Mucosa of descending colon (tissue), 3 donors: ENCODE data around the gene ABLIM2. TPM values are rescaled to one million over a fixed set of nuclear protein-coding genes. Genes with fewer than 3 reads are reported as not detected.

Source experiments
- ATAC-seq: fragments of 200-7000 bp; cut with Tn5 transposase; one replicate; pipeline ENCODE4 v1.9.1; 2020; ENCODE audit warnings: mild to moderate bottlenecking, moderate library complexity
- DNase-seq, 3 donors: peaks; one replicate each; pipeline ENCODE4 v3.0.0-alpha.2; 2020
- H3K36me3 ChIP-seq: fragments of 200-600 bp; one replicate; pipeline ENCODE4 v1.8.0; 2021; ENCODE audit warnings: low read depth, mild to moderate bottlenecking
- H3K4me1 ChIP-seq: fragments of 200-600 bp; one replicate; pipeline ENCODE4 v1.8.0; 2021; ENCODE audit warnings: low read depth, mild to moderate bottlenecking
- H3K4me3 ChIP-seq: fragments of 200-600 bp; one replicate; pipeline ENCODE4 v1.8.0; 2021; ENCODE audit warnings: mild to moderate bottlenecking
- H3K9me3 ChIP-seq: fragments of 200-600 bp; one replicate; pipeline ENCODE4 v1.8.0; 2021; ENCODE audit warnings: mild to moderate bottlenecking
- intact Hi-C, 2 donors: fragments of 100-400 bp; cut with DNase I in 1 of 2; cut with micrococcal nuclease in 1 of 2; formaldehyde crosslinking; loops; one replicate each; pipeline versions ENCODE4 v1.11.0 to v1.11.1; 2022; cut with DNase I, micrococcal nuclease
- total RNA-seq, 3 donors: library from RNA; stranded (reverse); fragmentation: NEBNext Ultra II Directional in 2 of 3; extraction: Animal tissue kit (Norgen Biotek cat#: 25700) in 2 of 3; gene quantifications; one replicate each; pipeline versions ENCODE4 v1.2.1 to v1.2.4, GENCODE V29; 2021 to 2023
- TF ChIP-seq, protein P1 (sequence below): fragments of 200-600 bp; IDR thresholded peaks from one replicate; pipeline ENCODE4 v1.8.0; 2022; ENCODE audit warnings: antibody characterized with exemption, mild to moderate bottlenecking
- donor health status: DM: no; HTN: no; CAD: no; lungs with moderate emphysema.
- donor health status: DM: no; HTN: no; CAD: no.
- donor health status: DM: no; HTN: yes; CAD: no.

The ABLIM2 gene
- total RNA-seq, 3 donors from 2014 or later, result 15.0 to 15.8 (median 15.5) TPM

DNA sequence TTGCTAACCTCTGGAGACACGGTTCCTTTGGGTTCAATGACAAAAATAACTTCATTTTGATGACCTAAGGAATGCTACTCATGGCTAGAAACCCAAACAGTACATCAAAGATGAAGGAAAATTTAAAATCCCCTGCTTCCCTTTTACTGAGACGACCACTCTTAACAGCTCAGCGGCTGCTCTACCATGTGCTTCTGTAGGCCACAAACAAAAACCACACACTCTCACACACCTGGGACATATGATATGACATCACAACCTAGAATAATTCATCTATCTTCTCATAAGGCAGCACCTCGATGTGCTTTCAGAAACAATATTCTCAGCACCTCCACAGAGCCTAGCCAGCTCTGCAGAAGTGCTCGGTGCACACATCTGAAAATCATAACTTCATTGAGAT, 34.7 kb downstream of the ABLIM2 start:
- DNase-seq (no peak), ATAC-seq (no peak)
- intact Hi-C loops, result no loop called here
- H3K36me3 ChIP-seq, result no peaks in the 10 kb centered on the region
- TF ChIP-seq, protein P1, sequence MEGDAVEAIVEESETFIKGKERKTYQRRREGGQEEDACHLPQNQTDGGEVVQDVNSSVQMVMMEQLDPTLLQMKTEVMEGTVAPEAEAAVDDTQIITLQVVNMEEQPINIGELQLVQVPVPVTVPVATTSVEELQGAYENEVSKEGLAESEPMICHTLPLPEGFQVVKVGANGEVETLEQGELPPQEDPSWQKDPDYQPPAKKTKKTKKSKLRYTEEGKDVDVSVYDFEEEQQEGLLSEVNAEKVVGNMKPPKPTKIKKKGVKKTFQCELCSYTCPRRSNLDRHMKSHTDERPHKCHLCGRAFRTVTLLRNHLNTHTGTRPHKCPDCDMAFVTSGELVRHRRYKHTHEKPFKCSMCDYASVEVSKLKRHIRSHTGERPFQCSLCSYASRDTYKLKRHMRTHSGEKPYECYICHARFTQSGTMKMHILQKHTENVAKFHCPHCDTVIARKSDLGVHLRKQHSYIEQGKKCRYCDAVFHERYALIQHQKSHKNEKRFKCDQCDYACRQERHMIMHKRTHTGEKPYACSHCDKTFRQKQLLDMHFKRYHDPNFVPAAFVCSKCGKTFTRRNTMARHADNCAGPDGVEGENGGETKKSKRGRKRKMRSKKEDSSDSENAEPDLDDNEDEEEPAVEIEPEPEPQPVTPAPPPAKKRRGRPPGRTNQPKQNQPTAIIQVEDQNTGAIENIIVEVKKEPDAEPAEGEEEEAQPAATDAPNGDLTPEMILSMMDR, result no peak
- H3K9me3 ChIP-seq, result no peaks in the 10 kb centered on the region
- no peak overlapping the region for H3K4me3 ChIP-seq
- H3K4me1 ChIP-seq, result no peaks in the 10 kb centered on the region

DNA sequence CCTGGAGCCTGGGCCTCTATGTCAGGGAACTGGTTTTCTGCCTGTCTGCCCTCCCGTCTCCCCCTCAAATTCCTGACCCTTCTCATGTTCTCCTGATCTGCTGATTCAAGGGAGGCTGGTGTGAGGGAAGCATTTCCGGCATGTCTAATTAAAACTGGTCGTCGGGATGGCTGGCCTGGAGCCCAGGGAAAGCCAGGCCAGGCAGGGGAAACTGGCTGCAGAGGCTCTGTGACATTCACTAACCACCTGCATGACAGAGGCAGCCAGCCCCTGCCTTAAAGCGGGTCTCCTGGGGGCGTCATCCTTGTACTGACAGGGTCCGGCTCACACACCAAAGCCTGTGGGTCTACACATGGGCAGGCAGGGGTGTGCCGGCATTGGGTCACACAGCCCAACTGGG, 35.2 kb downstream of the ABLIM2 start:
- Histone ChIP-seq H3K9me3 (no peaks in the 10 kb centered on the region), H3K4me3 (no peak overlapping the region), H3K4me1 (no peaks in the 10 kb centered on the region), H3K36me3 (no peaks in the 10 kb centered on the region)
- no peak for DNase-seq
- TF ChIP-seq, protein P1, result no peak
- no peak for ATAC-seq
- intact Hi-C loops, result no loop called here

DNA sequence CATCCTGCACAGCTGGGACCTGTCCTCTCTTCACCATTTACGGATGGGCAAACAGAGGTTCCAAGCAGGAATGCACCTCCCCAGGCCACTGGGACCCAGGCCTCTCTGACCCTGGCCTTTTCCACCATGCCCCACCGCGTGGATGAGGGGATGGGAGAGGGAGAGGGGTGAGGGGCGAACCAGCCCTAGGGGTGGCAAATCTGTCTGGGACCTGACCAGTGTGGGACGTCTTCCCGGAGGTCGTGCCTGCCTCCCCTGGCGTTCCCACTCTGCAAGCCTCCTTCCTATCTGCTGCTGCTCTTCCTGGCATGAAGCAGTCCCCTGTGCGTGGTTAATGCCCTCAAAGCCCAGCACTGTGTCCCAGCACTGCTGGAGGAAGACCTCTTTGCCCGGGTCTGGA, 35.9 kb downstream of the ABLIM2 start:
- H3K4me1 ChIP-seq, result no peaks in the 10 kb centered on the region
- ATAC-seq, result no peak
- H3K36me3 ChIP-seq, result no peaks in the 10 kb centered on the region
- DNase-seq, result no peak
- no peaks in the 10 kb centered on the region for H3K9me3 ChIP-seq
- H3K4me3 ChIP-seq, result no peak overlapping the region
- intact Hi-C loops, result no loop called here
- TF ChIP-seq, protein P1, result no peak

DNA sequence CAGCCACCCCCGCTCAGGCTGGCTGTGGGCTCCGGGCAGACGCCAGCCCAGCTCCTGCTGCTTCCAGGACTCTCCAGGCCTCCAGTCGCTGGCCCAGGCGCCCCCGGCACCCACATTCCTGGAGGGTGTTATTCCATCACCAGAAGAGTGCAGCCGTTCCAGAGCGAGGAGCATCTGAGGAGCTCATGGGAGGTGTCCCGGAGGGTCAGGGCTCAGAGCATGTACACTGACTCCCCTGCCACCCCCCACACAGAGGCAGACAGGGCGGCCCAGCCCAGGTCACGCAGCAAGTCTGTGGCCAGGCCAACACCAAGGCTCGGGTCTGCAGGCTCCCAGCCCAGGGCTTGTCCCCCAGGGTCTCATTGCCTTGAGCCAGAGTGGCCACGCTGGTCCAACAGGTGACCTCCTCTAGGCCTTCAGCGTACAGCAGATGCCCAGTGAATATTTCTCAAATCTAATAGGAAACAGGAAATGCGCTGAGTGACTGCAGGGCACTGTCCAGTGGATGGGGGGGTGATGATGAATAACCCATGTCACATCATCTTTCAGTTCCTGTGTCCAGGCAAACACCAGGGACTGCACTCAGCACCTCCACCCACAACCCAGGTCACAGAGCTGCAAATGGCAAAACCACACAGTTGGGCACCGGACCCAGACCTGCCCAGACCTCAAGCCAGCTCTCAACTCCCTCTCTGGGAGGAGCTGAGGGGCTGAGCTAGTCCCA, 37.2 kb downstream of the ABLIM2 start:
- no peak overlapping the region for H3K4me3 ChIP-seq
- TF ChIP-seq, protein P1, result no peak
- no peak for DNase-seq
- H3K4me1 ChIP-seq, result no peaks in the 10 kb centered on the region
- intact Hi-C loops, result no loop called here
- H3K36me3 ChIP-seq, result no peaks in the 10 kb centered on the region
- no peaks in the 10 kb centered on the region for H3K9me3 ChIP-seq
- ATAC-seq, result no peak

DNA sequence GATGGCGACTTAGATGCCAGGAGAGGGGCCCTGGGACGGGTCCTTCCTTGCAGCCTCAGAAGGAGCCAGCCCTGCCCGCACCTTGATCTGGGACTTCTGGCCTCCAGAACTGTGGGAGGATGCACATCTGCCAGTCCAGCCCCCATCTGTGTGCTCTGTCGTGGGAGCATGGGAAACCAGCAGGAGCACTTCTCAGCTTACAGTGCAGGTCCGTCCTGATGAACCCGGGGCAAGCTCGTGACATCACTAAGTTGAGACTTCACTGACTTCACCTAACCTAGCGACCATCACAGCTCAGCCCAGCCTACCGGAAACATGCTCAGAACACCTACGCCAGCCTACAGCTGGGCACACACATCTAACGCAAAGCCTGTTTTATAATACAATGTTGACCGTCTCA, 38.1 kb downstream of the ABLIM2 start:
- Histone ChIP-seq H3K36me3 (no peaks in the 10 kb centered on the region), H3K4me3 (no peak overlapping the region), H3K4me1 (no peaks in the 10 kb centered on the region), H3K9me3 (no peaks in the 10 kb centered on the region)
- TF ChIP-seq, protein P1, result no peak
- intact Hi-C loops, result no loop called here
- ATAC-seq (no peak), DNase-seq (no peak)

DNA sequence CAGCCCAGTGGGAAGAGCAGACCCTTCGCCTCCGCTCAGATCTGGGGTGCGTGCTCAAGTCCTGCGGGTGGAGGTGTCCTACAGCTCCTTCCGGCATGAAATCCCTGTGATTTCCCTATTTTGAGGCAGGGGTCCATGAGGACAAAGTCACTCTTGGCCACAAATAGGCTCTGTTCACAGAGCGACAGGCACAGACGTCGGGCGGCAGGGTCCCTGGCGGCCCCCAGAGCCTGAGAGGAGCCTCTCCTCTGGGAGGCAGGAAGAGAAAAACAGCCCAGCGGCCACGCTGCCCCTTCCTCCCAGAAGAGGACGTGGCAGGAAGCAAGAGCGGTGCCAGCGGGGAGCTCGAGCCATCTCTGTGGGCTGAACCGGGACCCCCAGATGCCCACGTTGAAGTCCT, 38.7 kb downstream of the ABLIM2 start:
- intact Hi-C loops, result no loop called here
- TF ChIP-seq, protein P1, result no peak
- ATAC-seq, result no peak

More for the DNA sequence above, 38.7 kb downstream of the ABLIM2 start:
- H3K4me3 ChIP-seq, result no peak overlapping the region
- no peaks in the 10 kb centered on the region for H3K36me3 ChIP-seq
- peaks cover 3% of the 10 kb centered on the region for H3K4me1 ChIP-seq
- DNase-seq, result no peak
- H3K9me3 ChIP-seq, result no peaks in the 10 kb centered on the region
